HepG2 (cell line): ENCODE results near the gene DNPH1. TPM values are rescaled to one million over a fixed set of nuclear protein-coding genes. Genes with fewer than 3 reads are reported as not detected.

Source experiments
- EED ChIP-seq: sonication (generic); formaldehyde crosslinking; IDR thresholded peaks from 2 replicates; pipeline ENCODE4 v1.5.0; 2020; ENCODE audit warnings: mild to moderate bottlenecking, missing genetic modification reagents
- HCFC1 ChIP-seq: fragments of 150-350 bp; IDR thresholded peaks from 2 replicates; pipeline ENCODE4 v1.6.1; 2014; ENCODE audit warnings: low read depth, low read length
- HMGXB4 ChIP-seq, 2 experiments: sonication (generic) in 1 of 2; formaldehyde crosslinking in 1 of 2; IDR thresholded peaks; 2 replicates each; pipeline versions ENCODE4 v1.4.0 to v1.6.1; 2018 to 2020; ENCODE audit warnings: missing genetic modification reagents in 2 of 2, borderline replicate concordance in 1 of 2, low read depth in 1 of 2, mild to moderate bottlenecking in 1 of 2, missing biosample characterization in 1 of 2
- JUN ChIP-seq: sonication (generic); formaldehyde crosslinking; IDR thresholded peaks from 2 replicates; pipeline ENCODE4 v1.4.0; 2020; ENCODE audit warnings: mild to moderate bottlenecking, missing genetic modification reagents
- KLF9 ChIP-seq: IDR thresholded peaks from 2 replicates; pipeline ENCODE4 v1.6.1; 2016; ENCODE audit warnings: low read depth
- MIXL1 ChIP-seq: IDR thresholded peaks from 2 replicates; pipeline ENCODE4 v1.6.1; 2016
- NR1H2 ChIP-seq: sonication (generic); formaldehyde crosslinking; IDR thresholded peaks from 2 replicates; pipeline ENCODE4 v1.8.1; 2022; ENCODE audit warnings: low read depth, missing genetic modification reagents, borderline replicate concordance
- RBAK ChIP-seq: sonication (generic); formaldehyde crosslinking; IDR thresholded peaks from 2 replicates; pipeline ENCODE4 v1.5.1; 2020; ENCODE audit warnings: mild to moderate bottlenecking, missing genetic modification reagents
- SRSF4 ChIP-seq: fragments of 200-400 bp; formaldehyde crosslinking; IDR thresholded peaks from one replicate; pipeline ENCODE4 v1.6.1; 2018; ENCODE audit warnings: mild to moderate bottlenecking, low read depth, low read length, moderate library complexity; ENCODE audit not compliant: poor library complexity, severe bottlenecking
- TAF15 ChIP-seq: fragments of 200-400 bp; formaldehyde crosslinking; IDR thresholded peaks from one replicate; pipeline ENCODE4 v1.6.1; 2018; ENCODE audit warnings: mild to moderate bottlenecking, low read depth, low read length; ENCODE audit not compliant: poor library complexity, severe bottlenecking
- ZFP36L2 ChIP-seq: sonication (generic); formaldehyde crosslinking; IDR thresholded peaks from 2 replicates; pipeline ENCODE4 v1.4.0; 2020; ENCODE audit warnings: missing genetic modification reagents
- ZNF253 ChIP-seq: sonication (generic); formaldehyde crosslinking; IDR thresholded peaks from 2 replicates; pipeline ENCODE4 v1.8.0; 2022; ENCODE audit warnings: mild to moderate bottlenecking, missing genetic modification reagents, borderline replicate concordance
- ZNF761 ChIP-seq: sonication (generic); formaldehyde crosslinking; conservative IDR thresholded peaks from 2 replicates; pipeline ENCODE4 v1.4.0; 2020; ENCODE audit warnings: mild to moderate bottlenecking, missing genetic modification reagents
- ZNF777 ChIP-seq: sonication (generic); formaldehyde crosslinking; IDR thresholded peaks from 2 replicates; pipeline ENCODE4 v1.4.0; 2020; ENCODE audit warnings: missing genetic modification reagents
- ZNF790 ChIP-seq: sonication (generic); formaldehyde crosslinking; IDR thresholded peaks from 2 replicates; pipeline ENCODE4 v1.8.0; 2022; ENCODE audit warnings: missing genetic modification reagents, mild to moderate bottlenecking, borderline replicate concordance
- polyA plus RNA-seq, 8 experiments: library from polyadenylated mRNA; depleted of rRNA in 3 of 8; stranded (reverse) in 7 of 8; unstranded in 1 of 8; fragments of >200 nt; fragmentation: Illumina TruSeq in 4 of 8; extraction: Trizol in 4 of 8; gene quantifications; 2 replicates each; pipeline versions ENCODE4 v1.2.1 to v1.2.3, GENCODE V29; 2011 to 2016; ENCODE audit warnings: low read depth in 4 of 8, missing spikeins in 1 of 8, mixed read lengths in 1 of 8; ENCODE audit not compliant: insufficient read depth in 1 of 8
- total RNA-seq, 5 experiments: library from RNA; depleted of rRNA; stranded (reverse); fragments of >200 nt; fragmentation: Illumina TruSeq; extraction: Trizol; gene quantifications; 2 replicates each; pipeline ENCODE4 v1.2.3, GENCODE V29; 2016; ENCODE audit warnings: low read depth in 1 of 5
- TF ChIP-seq, protein P1 (sequence below): sonication (generic); formaldehyde crosslinking; IDR thresholded peaks from 2 replicates; pipeline ENCODE4 v1.8.0; 2022; ENCODE audit warnings: low read depth, missing genetic modification reagents

The DNPH1 gene
- total and polyA plus RNA-seq, 2 of the 13 experiments (the other 11 are each of a cell fraction or from before 2014, with no cell fraction given) = 56.5 to 75.1 TPM

GRCh38 chr6:43228951-43229802, at the start of gene DNPH1 (continued):
- TF ChIP-seq HMGXB4 (CRISPR knock-in tag; IDR thresholded peaks at IDR 0.05; ENCODE audit: borderline replicate concordance in 1 of 2, low read depth in 1 of 2) (peak; percentile 99), NR1H2 (no peak), SRSF4 (no peak), ZFP36L2 (0 out of 2 replicates have a peak, but pooled peaks have one; percentile 31), ZNF790 (CRISPR knock-in tag) (peak; percentile 92; the same call in 1 of the 2 replicates), JUN (CRISPR knock-in tag) (peak; percentile 56; the same call in 1 of the 2 replicates), RBAK (0 out of 2 replicates have a peak, but pooled peaks have one; percentile 14), ZNF253 (CRISPR knock-in tag) (peak; percentile 66; the same call in 1 of the 2 replicates), HCFC1 (no peak), ZNF777 (CRISPR knock-in tag) (peak; percentile 80), ZNF761 (CRISPR knock-in tag) (peak; percentile 93), TAF15 (peak; percentile 79), EED (CRISPR knock-in tag) (peak; percentile 91), MIXL1 (CRISPR knock-in tag) (0 out of 2 replicates have a peak, but pooled peaks have one; percentile 24), KLF9 (CRISPR knock-in tag) (no peak)
- TF ChIP-seq, protein P1, sequence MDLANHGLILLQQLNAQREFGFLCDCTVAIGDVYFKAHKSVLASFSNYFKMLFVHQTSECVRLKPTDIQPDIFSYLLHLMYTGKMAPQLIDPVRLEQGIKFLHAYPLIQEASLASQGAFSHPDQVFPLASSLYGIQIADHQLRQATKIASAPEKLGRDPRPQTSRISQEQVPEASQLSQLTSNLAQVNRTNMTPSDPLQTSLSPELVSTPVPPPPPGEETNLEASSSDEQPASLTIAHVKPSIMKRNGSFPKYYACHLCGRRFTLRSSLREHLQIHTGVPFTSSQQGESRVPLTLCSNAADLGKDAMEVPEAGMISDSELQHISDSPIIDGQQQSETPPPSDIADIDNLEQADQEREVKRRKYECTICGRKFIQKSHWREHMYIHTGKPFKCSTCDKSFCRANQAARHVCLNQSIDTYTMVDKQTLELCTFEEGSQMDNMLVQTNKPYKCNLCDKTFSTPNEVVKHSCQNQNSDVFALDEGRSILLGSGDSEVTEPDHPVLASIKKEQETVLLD (CRISPR knock-in tag) = peak; percentile 79; the same call in 1 of the 2 replicates
